HG03342 (cell line): ENCODE results near the gene DCP1A.
"Not testable (repeated sequence)": the region's sequence is repeated elsewhere in the genome, so short reads cannot be mapped to it uniquely, and the experiment has no call there.

Source experiments
- ATAC-seq: cut with Tn5 transposase; IDR thresholded peaks from one replicate; pipeline ENCODE4 v1.9.1; 2021; ENCODE audit warnings: mild to moderate bottlenecking, moderate library complexity; ENCODE audit not compliant: unreplicated experiment

The DCP1A gene

DNA sequence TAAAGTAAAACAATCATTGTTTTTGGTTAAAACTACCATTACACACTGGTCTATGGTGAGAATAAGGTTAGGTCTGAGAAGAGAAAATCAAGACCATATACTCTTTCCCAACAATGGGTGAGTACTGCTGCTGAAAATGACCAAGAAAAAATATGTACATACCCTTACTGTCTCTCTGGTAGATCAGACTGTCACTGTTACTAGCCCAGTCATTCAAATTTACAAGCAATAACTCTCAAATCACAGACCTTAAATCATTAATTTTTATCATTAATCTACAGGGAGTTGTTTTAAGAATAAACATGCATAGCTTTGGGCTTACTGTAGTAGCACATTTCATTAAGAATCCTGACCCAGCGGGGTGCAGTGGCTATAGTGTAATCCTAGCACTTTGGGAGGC, 17.4 kb downstream of the DCP1A start:
- no peak for ATAC-seq

DNA sequence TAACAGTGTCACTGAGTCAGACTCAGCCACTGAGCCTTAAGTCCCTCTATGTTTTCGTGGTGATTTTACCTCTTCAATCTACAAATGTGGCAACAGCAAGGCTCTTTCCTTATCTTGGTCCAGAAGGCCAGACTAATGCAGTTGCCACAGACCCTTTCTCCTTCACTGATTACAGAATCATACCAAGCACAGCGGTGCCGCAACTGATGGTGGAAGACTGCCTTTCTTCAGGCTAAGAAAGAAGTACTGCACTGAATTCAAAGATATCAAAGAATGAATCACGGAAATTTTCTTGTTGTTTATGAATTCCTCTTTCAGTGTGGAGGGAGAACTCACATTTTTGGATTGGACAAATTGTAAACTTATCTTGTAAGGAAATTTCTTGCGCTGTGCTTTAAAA, 18.6 kb downstream of the DCP1A start:
- no peak for ATAC-seq

DNA sequence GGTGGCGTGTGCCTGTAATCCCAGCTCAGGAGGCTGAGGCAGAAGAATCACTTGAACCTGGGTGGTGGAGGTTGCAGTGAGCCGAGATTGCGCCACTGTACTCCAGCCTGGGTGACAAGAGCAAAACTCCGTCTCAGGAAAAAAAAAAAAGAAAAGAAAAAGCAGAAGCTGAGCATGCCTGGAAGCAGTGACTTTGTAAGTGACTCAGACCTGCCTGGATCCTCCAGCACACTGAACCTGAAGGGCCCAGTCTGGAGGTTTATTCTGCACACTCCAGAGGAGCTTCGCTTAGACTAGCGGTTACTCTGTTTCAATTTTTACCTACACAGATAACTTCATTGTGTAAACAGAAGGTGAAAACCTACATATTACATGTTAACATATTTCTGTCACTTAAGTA, 19.4 kb downstream of the DCP1A start:
- ATAC-seq, result not testable (repeated sequence)

DNA sequence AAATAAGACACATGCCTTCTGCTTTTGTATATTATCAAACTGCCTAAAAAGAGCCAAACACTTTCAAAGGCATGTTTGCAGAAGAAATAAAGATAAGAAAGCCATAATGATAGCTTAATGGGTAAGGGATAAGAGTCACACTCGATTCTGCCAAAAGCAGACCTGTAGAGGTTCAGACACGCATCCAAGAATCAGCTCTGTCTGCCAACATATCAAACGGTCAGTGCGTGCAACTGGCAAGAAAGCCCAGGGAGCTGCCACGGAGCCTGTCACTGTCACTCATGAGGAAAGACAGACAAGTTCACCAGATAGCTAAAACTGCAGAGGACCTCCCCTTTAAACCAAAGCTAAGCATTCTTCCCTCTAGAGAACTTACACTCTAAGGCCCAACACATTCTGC, 23.2 kb downstream of the DCP1A start:
- no peak for ATAC-seq

DNA sequence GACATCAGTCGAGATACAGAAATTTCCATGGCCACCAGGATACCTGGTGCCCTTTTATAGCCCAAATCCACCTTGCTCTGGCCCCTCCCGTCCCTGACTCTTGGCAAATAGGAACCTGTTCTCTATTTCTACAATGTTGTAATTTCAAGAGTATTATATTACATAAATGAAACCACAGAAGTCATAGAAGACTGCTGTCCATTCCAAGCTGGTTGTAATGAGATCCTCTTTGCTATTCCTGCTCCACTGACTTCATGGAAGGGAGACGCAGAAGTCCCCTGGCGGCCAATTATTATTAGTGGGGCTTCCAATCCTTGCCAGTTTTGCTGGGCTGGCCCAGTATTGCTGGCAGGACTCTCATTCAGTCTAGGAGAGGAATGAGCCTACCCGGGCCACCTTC, 26.6 kb downstream of the DCP1A start:
- no peak for ATAC-seq

DNA sequence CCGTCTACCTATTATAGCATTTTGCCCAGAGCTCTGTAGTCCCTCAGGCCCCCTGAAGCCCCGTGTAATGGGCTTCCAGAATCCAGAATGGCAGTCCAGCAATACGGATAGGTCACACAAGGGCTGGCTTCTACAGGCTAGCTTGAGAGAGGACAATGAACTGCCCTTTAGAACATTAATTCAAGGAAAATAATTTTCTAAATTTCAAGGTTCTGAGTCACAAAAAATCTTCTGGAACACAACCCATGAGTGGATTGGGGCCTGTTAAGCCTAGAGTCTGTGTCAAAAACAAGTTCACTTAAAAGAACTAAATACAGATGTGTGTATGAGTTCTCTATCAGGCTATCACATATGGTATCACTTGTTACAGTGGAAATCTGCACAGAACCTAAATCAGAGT, 28.8 kb downstream of the DCP1A start:
- no peak for ATAC-seq

DNA sequence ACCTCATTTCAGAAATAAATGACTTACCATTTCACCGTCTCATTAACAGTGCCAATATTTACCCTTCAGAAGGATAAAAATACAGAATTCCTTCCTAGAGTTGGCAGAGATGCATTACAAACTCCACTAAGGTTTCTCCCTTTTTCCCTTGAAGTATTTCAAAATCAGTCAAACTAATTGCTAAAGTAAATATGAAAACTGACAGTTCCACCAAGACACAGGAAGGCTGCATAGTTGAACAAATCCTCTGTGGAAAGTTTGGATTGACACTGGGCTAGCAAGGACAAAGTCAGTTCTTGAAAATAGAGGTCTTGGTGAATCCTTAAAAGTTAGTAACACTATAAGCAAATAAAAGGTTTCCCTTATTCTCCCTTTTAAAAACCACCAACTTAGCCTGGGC, 34.5 kb downstream of the DCP1A start:
- ATAC-seq, result no peak

DNA sequence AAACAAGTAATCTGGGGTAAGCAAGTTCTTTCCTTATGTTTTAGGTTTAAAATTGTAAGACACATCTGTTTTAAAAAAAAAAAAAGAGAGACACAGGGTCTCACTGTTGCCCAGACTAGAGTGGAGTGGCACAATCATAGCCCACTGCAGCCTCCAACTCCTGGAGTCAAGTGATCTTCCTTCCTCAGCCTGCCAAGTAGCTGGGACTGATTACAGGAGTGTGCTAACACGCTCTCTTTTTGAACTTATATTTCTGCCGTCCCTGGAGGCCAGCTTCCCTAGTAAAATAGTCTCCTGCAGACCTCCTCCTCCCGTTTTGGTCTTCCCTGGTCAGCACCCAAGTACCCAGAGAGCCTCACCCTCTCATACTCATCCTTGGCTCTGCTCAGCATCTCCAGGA, 35.5 kb downstream of the DCP1A start:
- no peak for ATAC-seq

DNA sequence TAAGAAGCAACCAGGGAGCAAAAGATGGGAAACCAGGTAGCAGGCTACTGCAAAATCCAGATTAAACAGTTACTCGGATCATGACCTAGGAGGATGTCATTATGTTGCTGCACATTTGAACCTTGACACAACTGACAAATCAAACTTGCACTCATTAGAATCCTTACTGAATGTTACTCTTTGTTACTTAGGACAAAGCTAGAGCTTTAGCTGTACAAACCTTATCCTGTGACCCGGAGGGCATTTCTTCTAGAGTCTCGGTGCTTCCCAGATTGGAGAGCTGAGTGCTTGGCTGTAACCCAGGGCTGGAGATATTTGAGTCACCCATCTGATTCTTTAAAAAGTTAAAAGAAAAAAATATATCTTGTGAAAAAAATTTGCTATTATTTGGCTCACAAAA, 43.4 kb downstream of the DCP1A start:
- ATAC-seq, result no peak

DNA sequence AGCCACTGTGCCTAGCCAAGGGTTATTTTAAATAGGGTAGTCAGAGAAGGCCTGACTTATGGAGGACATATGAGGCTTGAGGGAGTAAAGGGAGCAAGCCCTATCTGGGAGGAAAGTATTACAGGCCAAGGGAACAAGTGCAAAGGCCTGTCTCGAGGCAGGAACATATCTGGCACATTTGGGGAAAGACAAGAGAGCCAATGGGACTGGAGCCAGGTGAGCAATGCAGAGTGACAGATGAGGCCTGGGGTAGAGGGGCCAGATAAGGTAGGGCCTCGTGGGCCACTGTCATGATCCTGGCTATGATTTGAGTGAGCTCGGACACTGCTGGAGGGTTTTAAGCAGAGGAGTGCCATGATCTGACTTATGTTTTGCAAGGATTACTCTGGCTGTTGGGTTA, 43.8 kb downstream of the DCP1A start:
- ATAC-seq, result no peak

DNA sequence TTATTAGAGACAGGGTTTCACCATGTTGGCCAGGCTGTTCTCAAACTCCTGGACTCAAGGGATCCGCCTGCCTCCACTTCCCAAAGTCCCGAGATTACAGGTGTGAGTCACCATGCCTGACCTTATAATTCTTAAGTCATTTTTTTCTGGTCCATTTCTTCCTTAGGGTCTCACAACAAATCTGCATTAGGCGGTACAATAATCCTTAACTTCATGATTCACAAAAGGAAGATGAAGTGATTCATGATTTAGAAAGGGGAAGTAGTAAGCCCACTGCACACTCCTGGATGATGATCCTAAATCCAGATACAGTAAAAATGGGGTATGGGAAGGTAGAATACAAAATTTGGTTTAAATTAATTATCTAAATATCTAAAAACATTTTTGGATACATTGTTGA, 46.5 kb downstream of the DCP1A start:
- no peak for ATAC-seq

DNA sequence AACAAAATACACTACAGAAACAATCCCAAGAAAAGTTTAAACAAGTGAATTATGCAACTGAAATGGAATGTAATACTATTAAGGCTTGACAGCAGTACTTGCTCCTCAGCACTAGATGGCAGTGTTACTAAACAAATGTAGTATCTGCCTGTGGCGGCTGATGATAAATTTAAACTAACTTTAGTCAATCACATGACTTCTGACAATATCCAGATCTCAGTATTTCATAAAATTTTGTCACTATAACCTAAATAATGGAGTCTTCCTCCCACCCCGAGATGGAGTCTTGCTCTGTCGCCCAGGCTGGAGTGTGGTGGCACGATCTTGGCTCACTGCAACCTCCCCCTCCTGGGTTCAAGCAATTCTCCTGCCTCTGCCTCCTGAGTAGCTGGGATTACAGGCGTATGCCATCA, 47.7 kb downstream of the DCP1A start:
- not testable (repeated sequence) for ATAC-seq

DNA sequence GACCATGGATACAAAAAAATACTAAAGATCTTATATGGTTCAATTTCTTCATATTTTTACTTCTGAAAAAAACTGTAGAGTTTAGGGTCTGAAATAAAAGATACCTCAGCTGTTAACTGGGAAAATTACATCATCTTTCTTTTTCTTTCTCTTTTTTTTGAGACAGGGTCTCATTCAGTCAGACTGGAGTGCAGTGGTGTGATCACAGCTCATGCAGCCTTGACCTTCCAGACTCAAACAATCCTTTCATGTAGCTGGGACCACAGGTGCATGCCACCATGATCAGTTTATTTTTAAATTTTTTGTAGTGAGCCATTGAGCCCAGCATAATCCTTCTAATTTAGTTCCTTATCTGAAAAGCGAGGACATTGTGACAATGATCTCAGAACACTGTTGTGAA, 51.9 kb downstream of the DCP1A start:
- no peak for ATAC-seq

DNA sequence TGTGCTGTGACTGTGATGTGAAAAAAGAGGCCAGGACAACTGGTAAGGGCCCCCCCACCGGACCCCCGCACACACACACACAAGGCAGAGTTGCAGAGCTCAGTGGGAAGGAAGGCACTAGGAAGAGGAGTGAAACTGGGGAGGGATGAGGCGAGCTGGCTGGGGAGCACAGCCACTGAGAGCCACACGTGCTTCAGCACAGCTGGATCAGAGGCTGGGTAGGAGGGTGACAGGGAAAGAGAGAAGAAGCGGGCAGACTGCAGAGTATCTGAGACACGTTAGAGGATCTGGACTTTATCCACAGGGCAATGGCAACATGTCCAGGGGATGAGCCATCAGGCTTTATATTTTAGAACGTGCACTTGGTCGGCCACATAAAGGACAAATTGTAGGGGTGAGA, 53.5 kb downstream of the DCP1A start:
- no peak for ATAC-seq

DNA sequence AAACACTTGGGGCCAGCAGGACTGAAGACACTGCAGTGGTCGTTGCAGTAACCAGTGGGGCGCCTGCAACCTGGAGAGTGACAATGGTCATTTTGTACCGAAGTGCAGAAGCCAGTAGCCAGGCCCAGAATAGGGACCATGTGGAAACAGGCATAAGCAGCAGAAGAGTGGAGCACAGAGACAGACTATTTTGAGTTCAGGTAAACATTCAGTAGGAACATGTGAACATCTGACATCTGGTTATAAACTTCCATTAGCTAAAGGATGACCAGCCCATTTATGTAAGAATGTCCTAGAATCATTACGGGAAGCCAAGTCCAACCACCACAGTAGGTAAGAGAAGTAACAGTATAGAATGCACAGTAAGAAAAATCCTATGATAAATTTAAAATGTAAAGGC, 59.1 kb downstream of the DCP1A start:
- ATAC-seq, result no peak

DNA sequence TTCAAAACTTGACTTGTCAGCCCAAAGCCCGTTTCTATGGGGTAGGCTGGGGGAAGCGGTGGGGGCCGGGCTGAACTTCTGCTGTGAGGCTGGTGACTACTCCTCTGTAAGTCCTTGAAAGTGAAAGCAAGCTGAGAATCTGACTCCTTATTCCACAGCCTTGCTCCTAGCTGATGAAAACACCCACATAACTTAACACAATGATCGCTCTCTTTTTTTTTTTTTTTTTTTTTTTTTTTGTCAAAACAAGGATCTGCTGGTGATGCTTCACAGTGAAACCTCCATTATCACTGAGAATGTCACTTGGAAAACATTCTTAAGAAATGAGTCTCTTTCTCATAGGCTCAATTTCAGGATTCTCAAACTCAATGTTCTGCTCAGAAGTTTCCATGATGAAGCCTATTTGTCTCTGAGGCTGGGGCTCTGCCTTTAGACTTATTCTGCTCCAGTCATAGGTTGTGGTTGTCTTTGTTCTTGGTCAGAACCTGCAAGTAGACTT, 60.2 kb downstream of the DCP1A start:
- no peak for ATAC-seq

DNA sequence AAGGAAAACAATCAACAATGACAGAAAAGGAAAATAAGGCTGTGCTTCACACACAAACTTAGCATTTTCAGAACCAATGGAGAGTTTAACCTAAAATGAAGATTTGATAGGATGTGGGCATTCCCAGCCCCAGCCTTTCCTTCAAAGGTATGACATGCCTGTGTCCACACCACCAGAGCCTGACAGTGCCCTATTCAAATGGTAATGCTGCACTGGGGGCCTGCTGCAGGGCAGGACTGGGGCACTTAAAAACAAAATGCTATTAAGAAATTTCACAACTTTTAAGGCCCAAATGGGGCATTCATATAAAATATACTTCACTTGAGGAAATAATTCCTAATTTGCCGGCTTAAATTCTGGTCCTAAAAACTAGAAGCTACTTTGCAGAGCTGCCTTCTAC, 60.6 kb downstream of the DCP1A start:
- ATAC-seq, result no peak

DNA sequence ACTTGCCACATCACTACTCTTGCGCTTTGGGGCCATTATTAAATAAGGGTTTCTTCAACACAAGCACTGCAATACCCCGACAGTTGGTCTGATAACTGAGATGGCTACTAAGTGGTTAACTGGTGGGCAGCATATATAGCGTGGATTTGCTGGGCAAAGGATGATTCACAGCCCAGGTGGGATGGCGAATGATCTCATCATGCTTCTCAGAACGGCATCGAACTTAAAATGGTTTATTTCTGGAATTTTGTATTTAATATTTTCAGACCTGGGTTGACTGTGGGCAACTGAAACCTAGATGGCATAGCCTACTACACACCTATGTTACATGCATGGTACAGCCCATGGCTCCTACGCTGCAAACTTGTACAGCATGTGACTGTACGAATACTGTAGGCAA, 64.8 kb downstream of the DCP1A start:
- no peak for ATAC-seq

DNA sequence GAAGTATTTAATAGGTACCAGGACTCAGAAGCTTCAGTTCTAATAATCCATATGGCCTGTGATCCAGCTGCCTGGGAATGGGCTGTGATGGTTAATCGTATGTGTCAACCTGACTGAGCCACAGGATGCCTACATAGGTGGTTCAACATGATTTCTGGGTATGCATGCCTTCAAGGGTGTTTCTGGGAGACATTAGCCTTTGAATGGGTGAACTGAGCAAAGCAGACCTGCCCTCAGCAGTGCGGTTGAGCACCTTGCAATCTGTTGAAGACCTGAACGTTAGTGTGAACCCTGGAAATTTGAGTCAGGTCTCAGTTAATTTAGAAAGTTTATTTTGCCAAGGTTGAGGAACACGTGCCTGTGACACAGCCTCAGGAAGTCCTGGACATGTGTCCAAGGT, 68.7 kb downstream of the DCP1A start:
- ATAC-seq, result no peak

DNA sequence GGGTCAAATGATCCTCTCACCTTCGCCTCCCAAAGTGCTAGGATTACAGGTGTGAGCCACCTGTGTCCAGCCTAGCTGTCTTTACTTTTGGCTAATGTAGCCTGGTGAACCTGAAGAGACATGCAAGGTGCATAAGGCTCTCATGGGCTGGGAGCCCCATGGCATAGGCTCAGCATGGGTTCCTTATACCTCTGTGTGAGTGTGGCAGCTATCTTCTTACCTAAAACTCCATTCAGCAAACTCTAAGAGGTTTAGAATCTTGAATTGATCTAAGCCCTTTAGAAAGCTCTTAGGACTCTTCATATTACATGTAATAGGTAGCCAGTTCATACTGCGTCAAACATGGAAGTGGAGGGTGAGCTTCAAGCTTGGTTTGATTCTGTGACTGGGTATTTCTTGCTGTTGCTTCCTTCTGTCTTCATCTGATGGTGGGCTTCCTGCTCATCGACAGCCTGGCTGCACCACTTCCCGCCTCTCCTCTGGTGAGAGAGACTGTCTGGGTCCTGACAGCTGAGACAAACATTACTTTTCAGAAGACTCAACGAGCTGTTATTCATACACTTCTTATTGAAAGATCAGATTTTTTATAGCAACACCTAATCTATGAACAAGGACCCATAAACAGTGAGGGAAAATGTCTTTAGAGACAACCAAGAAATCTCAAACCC, 72.3 kb downstream of the DCP1A start:
- no peak for ATAC-seq

DNA sequence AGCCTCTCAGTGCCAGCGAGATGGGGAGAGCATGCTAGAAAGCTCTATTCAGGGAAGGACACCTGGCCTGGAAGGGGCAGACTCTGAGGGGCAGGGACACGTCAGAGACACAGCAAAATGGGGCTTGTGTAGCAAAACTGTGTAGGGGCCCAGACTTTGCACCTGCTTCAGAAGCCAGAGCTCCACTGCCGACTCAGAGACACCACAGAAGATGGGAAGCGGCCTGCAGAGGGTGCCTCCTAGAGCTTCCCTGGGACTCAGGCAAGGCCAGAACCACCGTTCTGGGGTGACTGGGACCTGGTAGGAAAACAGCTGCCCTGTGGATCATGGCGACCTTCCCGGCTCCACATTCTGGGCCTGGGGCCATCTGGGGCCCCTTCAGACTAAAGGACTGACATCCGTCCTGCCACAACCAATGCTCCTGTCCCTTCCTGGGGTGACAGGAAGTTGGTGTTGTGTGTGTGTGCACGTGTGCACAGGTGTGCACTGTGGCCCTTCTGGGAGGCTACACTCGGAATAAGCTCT, 74.1 kb downstream of the DCP1A start:
- ATAC-seq, result no peak

DNA sequence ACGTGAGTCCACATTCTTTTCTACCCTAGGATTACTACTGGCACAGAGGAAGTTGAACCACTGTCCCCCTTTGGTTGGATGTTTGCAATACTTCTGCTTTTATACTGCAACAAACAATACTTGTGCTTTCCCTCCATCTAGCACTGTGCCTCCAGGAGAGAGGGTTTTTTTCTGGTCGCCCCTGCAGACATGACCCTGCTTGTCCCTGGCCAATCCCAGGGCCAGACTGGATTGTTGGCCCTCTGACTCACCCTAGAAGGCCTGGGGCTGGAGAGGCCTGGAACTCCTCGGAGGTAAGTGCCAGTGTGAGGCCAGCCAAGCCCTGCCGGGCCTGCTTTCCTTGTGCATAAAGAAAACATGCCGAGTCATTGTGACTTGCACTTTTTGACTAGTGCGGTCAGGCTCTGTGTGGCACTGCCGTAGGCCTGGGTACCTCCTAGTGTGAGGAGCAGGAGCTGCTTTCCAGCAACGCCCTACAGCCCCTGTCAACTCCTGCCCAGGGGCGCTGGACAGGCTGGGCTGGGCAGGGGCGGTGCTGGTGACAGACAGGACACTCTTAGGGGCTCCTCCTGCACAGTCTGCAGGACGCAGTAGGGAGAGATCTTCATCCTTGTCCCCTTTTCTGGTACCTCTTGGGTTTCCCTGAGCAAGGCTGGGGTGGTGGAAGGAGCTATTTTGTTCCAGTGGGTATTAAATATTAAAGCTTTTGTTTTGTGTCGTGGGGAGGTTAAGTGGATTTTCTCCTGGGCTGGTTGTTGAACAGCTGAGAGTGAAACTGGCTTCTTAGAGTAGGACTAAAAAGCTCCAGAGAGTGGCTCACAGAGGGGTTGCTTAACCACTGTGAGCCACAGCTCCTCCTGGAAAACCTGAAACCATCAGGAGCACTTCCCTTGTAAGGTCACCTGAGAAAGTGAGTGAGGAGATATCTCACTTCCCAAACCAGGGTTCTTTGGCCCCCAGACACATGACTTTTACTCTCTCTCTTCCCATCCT, 77.2 kb downstream of the DCP1A start:
- peak; percentile 57 for ATAC-seq
